COLO668 (cell line): ENCODE measurements around the gene C15orf62.

Experiments
- DNase-seq: peaks from one replicate; lab custom pipeline; 2025; ENCODE audit not compliant: unreplicated experiment; lab: John Stamatoyannopoulos, UW

C15orf62 gene

DNA sequence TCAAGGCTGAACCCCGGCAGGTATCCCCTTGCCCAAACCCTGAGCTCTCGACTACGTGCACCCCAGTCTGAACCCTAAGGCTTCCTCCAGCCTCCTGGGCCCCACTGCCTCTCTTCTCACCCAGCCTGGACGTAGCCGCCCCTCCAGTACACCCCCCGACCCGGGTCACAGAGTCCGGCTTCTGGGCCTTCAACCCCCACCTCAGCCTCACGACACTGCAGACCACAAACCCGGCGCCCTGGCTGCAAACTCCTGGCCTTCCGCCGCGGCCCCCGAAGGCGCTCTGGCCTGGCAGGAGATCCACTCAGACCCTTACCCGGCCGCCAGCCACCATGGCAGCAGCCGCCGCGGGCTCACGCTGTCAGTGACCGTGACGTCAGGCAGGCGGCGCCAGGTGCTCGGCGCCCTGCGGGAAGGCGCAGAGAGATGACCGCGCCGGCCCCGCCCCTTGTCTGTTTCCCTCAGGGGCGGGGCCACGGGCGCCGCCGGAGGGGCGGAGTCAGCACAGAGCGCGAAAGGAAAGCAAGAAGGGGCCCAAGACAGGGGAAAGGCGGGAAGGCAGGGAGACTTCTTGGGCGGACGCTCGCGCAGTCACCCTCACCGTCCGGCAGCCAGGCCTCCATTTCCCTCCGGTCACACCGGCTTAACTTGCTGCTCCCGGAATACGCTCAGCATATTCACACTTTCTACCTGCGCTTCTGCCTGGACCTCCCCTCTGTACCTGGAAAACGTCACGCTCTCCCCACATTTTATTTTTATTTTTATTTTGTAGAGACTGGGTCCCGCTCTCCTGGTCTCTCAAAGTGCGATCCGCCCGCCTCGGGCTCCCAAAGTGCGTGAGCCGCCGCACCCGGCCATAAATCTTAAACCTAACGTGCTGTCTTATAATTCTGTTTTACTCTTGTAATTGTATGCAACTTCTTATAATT, 14.6 kb upstream of the C15orf62 start, which contains the start of gene RMDN3:
TSS of gene RMDN3 (minus strand) at position 372 of the 929 bp plus-strand sequence. CDS start 471 bp downstream, outside the sequence.
- peak; percentile 96 for DNase-seq

DNA sequence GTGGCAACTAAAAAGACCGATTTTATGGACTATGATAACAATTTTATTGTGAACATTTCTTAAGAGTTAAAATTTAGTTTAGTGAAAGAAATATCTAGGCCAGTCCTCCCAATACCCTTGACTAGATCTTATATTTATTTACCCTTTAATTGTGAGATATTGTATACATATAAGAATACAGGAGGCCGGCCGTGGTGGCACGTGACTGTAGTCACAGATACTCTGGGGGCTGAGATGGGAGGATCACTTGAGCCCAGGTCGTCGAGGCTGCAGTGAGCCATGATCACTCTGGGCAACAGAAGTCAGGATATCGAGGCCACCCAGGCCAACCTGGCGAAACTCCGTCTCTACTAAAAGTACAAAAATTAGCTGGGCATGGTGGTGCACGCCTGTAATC, 14.0 kb upstream of the C15orf62 start:
- DNase-seq: no peak

DNA sequence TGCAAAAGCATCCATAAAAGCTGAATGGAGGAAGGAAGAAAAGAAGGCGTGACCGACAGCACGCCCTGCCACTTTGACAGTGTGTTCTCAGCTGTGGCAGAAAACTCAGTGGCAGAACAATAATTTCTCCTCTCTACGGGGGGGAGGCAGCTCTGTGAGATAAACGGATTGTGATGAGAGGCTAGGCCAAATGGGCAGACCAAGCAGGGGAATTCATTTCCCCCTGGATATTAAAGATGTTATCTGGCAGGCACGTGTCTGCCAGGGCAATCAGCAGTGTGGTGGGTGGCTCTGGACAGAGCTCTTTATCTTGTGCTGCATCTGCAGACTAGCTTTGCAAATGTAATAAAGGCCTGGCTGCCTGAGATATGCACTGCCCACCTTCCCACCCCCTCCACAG, 12.8 kb upstream of the C15orf62 start:
- no peak for DNase-seq

DNA sequence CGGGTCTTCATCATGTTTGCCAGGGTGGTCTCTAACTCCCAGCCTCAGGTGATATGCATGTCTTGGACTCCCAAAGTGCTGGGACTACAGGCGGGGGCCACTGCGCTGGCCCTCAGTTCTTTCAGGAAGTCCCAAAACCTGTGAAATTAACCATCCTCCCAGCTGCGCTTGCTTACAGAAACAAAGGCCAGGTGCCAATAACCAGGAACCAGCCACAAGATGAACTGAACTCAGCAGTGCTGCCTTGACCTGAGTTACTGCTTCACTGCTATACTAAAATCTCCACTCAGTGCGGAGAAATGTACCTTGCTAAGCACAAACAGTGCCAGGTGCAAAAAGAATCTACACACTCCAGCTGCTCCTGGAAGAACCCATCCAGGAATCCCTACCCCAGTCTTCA, 9.8 kb upstream of the C15orf62 start:
- no peak for DNase-seq

DNA sequence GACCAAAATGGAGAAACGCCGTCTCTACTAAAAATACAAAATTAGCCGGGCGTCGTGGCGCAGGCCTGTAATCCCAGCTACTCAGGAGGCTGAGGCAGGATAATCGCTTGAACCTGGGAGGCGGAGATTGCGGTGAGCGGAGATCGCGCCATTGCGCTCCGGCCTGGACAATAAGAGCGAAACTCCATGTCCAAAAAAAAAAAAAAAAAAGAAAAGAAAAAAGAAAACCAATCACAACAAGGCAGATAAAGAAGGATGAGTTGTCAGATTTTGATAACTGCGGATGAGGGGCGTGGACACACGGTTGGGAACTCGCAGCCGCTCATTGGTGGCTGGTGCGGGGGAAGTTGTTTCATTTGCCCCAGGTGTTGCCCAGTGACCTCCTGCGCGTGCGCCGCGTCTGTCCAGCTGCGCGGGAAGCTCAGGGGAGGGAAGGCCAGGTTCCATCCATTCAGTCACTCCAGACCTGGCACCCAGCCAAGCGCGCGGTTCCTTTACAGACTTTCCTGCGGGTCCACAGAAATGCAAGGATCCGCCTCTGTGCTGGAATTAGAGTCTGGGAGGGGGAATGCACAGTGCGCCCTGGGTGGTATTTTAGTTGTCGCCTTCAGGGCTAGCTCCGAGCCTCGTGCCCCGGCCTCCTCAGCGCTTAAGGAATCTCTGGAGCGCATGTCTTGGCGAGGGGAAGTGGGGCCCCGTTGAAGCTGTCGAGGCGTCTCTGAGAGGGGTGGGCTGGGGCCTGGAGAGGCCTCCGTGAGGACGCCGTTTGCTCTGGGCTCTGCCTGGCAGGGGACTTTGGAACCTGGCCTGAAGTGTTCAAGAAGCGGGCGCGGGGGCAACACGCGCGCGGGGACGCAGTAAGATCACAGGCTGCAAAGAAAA, 6.6 kb upstream of the C15orf62 start:
- peak; percentile 96 for DNase-seq

DNA sequence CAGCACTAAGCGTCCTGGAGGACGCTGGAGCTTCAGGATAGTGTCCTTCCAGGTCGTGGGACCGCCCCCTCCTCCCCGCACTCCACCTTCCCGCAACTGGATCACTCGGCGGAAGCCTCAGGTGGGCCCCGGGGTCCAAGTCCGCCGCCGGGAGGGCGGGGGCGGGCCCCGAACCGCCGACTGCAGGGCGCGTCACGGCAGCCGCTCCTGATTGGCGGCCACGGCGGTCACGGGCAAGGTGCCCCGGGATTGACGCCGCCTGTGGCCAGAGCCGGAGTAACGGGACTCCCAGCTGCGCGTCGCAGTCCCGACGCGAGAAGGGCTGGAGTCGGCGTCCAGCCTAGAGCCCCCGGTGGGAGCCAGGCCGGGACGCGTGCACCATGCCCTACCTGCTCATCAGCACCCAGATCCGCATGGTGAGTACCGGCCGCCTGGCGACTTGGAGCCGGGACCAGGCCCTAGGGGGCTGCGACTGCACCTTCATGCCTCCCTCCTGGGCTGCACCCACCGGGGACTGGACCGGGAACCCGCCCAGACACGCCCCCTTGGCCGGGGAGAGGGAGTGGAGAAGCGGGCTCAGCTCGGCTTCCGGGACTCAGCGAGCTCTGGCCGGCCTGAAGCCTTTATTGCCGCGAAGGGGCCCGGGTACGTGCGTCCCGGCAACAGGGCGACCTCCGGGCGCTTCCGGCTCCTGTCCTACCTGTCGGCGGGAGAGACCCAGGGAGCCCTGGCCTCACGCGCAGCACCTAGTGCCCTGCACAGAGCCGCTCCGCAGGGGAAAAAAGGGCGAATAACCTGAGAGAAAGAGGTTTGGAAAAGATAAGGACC, 5.8 kb upstream of the C15orf62 start, which contains the start of gene GCHFR:
TSS of gene GCHFR (plus strand) at position 268 of the 828 bp plus-strand sequence. CDS start at position 381, 113 bp downstream.
- peak; percentile 85 for DNase-seq

DNA sequence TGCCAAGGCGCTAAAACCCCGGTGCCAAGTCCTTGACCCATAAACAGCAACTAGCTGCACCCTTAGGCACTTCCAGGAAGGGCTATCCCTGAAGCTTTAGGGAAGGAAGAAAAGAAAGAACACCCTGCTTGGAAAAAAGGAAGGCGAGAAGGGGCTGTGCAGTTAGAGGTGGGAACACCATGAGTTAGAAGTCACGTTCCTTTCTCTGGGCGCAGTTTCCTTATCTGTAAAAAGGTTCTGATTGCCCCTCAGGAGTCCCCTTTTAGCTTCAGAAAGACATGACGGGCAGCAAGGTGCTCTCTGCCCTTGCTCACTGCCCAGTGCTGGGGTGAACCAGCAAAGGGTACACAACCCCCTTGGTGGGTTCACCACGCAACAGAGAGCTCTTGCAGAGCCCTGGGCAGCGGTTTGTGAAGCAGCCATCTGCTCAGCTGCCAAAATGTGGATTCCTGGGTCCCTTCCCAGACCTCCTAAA, 5.1 kb upstream of the C15orf62 start:
- DNase-seq: no peak

DNA sequence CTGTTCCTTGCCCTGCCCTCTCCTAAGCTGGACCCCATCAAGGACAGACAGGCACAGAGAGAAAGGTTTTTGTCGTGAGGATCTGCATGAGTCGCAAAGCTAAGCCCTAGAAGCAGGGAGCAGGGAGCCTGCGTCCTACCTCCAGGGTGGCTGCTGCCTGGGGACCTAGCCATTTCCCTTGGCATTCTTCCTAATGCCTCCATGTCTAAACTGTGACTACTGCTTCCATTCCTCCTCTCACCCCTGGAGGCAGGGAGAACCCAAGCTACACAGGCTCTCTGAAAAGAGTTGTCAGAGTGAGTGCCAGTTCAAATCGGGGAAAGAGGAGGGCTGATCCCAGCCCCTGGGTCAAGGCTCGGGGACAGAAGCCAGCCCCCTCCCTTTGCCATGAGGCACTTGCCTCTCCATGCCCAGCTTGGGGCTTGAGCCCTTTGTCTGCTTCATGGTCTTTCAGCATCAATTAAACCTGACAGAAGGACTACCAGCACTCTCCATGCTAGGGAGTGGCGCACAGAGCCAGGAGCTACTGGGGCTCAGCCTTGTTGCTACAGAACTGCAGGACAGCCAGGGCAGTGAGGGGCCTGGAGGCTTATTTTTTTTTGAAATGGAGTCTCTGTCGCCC, 3.5 kb upstream of the C15orf62 start:
- no peak for DNase-seq

DNA sequence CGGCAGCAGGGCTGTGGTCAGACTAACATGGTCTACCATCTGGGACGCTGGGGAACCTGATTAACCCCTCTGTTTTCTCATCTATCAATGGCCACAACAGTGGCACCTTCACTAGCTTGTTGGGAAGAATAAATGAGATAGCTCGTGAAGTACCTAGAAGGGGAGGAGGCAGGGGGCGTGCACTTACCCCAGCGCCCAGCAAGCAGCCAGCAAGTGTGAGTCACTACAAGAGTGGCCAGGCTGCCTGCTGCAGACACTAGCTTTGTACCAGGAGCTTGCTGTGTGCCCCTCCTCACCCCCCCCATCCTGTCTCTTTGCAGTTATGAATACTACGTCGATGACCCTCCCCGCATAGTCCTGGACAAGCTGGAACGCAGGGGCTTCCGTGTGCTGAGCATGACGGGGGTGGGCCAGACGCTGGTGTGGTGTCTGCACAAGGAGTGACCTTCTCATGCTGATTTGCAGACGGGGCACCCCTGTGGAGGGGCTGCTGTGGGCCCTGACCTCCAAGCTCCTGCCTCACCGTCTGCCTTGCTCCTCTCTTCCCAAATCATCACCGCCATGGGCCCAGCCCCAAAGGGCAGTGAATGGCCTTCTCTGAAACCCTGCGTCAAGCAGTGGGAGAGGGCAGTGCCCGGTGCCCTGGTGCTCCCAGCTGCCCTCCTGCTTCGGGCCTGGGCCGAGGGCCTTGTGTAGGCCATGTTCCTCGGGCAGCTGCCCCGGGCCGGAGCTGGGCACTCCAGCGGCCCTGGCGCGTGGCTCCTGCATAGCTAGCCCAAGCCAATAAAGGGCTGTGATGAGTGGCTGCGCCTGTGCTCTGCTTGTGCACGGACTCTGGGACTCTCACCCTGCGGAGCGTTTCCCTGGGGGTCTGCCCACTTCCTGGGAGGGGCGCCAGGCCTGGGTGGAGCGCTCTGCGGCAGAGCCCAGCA, 2.6 kb upstream of the C15orf62 start:
- DNase-seq: no peak

DNA sequence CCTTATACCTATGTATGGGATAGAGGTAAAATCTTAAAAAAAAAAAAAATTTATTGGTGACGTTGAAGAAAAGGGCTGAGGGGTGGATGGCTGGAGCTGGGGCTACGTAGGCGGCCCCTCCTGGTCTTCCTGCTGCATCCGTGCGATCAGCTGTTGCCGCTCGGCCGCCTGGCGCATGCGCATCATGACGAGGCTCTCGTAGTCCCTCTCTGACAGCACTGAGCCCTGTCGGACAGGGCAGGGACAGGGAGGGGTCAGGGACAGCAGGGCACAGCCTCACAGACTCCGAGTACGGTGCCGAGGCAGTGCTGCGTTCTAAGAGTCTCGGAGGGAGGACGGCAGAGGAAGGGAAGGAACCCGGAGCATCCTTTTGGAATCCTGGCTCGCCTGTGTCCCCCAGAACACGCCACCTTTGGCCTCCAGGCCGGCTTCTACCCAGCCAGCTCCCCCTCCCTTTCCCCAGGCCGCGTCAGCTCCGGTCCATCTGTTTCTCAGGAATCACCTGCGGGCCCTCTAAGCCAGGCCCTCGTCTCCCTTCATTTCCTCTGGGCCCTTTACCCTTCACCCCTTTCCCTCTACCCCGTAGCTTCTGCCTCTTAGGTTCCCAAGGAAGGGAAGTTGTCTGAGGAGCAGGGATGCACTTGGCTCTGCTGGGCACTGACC, 1.8 kb upstream of the C15orf62 start:
- no peak for DNase-seq

DNA sequence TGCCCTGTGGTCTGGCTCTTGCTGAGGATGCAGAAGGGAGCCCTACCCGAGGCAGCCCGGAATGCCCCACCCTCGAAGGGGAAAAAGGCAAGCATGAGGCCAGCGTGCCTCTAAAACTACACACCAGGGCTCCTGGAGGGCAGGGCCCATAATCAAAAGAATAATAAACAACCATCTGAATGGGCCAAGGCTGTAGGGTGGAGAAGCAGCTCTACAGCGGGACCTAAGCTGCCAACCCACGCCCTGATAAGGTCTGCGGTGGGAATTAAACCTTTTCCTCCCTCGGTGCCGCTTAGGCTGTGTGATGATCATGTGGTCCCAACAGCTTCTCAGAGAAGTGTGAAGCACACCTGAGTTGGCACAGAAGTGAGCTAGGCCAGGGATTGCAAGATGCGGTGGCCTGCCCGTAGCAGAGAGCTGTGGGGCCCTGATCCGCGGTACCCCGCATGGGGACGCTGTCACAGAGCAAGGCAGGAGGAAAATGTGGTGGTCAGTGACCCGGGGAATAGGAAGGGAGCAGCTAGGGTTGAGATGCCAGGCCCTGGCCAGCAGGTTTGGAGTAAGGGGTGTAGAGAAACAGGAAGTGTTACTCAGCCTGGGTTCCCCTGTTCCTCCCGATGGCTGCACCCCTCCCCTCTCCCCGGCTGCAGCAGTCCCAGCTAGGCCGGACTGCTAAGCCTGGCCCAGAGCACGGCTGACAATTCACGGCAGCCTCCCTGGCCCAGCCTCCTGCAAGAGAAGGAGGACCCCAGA, 1.1 kb upstream of the C15orf62 start:
- no peak for DNase-seq

DNA sequence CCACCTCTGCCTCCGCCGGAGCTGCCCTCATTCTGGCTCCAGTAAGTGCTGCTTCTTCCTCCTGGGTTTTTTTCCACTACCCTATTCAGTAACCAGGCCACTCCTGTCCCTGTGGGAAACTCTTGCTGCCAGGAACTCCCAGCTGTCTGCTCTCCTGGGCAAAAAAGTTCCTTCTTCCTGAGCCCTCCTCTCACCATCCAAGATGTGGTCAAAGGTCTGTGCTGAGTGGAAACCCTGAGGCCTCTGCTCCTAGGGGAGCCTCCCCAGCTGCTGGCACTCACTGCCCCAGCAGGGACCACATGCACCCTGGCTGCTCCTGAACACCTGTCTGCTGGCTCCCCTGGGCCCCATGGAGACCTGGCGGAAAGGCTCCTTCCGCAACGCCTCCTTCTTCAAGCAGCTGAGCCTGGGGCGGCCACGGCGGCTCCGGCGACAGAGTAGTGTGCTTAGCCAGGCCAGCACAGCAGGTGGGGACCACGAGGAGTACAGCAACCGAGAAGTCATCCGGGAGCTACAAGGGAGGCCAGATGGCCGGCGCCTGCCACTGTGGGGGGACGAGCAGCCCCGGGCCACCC, 454 bp downstream of the C15orf62 start:
- peak; percentile 68 for DNase-seq

DNA sequence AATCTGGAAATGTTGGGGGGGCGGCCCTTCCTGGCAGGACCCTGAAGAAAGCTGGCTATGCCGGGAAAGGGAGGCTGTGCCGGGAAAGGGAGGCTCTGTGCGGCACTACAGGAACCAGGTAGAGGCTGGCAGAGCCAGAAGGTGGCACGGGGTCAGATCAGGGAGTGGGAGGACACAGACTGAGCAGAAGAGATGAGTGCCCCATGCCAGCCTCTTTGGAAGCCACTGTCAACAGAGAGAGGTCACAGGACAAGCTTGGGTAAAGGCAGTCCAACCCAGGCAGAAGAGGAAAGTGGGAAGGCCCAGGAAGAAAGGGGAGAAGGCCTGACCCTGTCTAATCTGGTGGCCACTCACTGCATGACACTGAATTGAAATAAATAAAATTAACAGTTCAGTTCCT, 1.5 kb downstream of the C15orf62 start:
- no peak for DNase-seq

DNA sequence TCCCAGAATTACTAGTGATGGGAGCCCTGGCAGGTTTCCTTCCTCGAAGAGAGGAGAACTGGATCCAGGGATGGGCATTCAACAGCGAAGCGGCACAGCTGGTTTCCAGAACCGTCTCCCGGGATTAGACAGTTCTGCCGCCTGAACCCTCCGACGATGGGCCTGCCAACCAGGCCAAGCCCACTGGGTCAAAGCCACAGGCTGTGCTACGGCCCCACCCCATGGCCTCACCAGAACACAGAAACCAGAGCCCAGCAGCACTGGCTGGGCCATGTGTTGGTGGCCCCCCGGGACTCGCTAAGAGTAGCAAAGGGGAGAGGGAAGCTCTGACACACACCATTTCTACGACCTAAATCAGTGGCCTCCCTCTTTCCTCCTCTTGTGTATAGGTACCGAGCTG, 2.2 kb downstream of the C15orf62 start:
- DNase-seq: no peak

DNA sequence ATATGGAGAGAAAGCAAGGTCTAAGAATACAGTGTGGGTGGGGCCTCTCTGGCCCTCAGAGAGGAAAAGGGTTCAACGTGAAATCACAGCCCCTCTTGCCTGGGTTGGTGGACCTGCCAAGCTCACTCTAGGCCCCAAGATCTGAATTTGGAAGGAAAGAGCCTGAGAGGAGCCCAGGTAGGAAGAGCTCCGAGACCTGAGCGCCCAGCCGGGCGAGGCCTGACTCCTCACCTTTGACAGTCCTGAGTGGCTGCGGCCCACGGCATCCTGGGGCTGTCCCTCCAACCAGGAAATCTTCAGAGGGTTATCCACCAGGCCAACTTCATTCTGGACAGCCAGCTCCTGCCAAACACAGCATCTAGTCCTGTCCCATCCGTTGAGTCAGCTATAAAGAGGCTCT, 3.7 kb downstream of the C15orf62 start:
- DNase-seq: no peak

DNA sequence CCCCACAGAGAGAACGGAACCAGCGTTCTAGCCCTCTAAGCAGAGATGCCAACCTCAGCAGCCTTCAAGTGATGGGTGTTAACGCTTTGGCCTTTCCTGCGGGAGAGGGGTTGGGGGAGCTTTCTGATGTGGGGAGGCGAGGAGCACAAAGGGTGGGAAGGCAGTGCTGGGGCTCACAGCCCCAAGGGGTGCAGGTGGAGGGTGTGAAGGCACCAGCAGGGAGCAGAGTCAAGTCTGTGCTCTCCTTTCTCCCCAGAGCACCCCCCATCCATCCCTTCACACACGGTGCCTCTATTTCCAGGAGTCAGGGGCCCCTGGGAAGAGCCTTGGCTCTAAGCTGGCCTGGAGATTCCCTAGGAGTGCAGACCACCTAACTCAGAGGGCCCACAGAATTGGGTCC, 4.1 kb downstream of the C15orf62 start:
- no peak for DNase-seq

DNA sequence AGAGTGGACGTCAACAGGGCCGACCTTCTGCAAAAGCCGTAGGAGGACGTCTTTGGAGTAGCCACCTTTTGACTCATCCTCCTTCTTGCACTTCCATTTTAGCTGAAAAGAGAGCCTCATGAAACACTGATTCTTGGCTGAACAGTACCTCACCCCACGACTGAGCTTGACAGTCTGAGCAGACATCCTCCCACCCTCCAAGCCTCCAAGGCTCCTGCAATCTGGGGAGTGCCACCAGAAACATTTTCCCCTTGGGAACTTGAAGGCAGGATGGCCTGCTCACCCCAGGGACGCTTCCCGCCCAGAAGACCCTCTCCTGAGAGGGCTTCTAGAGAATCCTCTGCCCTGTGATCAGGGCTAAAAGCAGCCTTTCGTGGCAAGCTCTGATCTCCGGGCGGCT, 5.2 kb downstream of the C15orf62 start:
- DNase-seq: no peak
